Measurements from ENCODE around the gene TMPRSS2.

The TMPRSS2 gene

DNA sequence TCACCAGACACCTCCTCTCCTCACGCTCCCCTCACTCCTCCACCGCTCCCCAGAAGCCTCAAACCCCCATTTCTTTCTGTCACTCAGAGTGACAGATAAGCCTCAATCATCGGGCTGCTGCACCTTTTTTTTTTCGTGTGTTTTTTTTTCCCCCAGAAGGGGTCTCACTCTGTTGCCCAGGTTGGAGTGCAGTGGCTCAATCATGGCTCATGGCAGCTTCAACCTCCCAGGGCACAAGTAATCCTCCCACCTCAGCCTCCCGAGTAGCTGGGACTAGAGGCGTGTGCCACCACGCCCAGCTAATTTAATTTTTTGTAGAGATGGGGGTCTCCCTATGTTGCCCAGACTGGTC is 1.2 kb upstream of the TMPRSS2 start:
- no peak for DNase-seq

DNA sequence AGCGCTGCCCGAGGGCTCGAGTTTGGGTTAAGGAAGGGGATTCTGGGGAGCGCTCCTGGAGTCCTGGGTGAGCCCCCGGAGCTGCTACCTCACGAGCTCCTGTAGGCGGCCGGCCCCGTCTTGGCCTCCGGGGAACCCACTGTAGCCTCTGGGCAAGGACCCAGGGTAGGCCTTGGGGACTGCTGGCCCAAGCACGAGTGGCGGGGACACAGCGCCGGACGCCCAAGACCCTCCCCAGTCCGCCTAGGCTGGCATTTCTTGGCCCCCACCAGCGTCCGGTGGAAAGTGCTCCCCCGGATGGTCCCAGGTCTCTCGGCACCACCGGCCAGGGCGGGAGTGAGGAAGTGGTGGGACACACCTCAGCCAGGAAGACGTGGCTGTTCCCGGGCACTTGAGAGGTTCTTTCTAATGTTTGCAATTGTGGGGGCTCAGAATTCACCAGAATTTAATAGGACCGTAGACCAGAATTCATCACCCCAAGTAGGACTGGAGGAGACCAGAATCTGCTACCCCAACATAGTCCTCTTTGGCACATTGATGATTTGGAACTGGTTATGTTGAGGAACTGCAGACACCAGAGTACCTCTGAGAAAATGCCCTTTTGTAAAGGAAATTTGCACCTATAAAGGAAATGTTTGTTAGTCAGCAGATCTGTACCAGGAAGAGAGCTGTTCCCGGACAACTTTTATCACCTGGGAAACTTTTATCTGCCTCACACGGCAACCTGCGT is 622 bp upstream of the TMPRSS2 start:
- no peak for DNase-seq

DNA sequence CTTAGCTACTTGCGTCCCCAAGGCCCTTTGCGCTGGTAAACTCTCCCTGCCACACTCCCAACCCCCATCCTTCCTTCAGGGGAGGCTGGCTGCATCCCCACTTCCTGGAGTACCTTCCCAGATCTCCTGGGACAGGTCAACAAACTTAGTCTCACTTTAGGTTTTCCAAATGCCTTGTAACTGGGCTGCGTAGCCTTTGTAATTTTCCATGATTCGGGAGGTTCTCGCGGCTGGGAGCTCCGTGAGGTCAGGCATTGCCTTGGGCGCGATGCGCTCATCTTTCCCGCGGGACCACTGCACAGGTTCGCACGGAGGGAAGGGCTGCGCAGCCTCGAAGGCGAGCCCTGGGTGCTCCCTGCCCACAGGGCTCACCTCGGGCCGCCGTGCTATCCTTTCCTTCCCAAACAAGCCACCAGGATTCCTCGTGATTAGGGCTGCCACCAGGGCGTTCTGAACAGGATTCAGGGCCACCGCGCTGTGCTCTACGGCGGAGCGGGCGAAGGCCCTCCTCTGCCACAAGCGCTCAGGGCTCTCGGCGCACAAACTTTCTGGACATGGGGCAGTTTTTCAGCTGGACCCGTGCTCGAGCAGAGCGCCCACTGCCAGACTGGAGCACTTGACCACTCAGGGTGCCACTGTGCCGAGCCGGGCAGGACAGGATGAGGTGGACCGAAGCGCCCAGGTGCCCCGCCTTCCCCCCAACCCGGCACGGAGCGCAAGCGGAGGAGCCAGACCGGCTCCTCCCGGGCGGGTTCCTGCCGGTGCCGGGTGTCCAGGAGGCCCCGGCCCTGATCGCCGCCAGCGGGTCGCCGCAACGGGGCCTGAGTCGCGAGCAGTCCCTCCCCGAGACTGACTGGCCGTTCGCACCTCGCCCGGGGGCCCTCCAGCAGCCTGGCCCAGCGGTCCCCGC is 1.1 kb downstream of the TMPRSS2 start:
- DNase-seq, result no peak

DNA sequence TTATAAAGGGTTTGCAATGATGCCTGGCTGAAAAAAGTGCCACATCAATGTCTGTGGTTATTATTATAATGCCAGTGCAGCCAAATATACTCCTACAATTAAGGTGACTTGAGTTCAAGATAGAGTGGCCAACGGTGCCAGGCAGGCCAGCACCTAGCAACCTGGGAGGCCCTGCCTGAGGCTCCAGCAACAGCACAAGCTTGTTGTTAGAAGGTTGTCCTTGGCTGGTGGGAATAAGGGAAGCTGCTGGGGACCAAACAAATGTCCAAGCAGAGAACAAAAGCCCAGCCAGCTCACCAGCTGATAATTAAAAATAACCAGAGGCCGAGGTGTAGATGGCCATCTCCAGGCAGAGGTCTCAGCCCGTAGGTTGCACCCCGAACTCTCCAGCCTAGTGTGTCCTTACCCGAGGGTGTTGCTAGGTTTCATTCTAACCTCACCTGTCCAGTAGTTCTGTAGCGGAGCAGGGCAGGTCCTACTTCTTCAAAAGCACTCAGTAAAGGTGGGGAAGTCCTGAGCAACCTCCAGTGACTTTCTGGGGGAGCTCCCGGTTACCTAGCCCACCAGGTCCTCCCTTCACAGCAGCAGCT is 1.9 kb downstream of the TMPRSS2 start:
- no peak for DNase-seq

DNA sequence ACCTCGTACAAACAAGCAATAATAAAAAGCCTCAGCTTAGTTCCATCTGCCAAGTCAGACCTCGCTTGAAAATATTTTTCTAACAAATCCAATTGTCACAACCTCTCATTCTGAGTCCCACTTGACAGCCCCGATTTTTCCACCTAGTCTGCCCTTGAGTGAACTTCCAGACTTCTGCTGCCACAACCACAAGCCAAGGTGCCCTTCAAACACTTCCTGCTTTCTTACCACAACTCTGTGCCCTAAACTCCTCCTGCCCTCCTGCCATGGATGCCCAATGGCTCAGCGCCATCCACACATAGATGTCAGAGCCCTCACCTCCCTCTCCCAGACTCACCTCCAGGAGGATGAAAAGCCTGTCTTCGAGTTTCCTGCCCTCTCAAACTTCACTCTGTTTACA is 3.9 kb downstream of the TMPRSS2 start:
- no peak for DNase-seq

DNA sequence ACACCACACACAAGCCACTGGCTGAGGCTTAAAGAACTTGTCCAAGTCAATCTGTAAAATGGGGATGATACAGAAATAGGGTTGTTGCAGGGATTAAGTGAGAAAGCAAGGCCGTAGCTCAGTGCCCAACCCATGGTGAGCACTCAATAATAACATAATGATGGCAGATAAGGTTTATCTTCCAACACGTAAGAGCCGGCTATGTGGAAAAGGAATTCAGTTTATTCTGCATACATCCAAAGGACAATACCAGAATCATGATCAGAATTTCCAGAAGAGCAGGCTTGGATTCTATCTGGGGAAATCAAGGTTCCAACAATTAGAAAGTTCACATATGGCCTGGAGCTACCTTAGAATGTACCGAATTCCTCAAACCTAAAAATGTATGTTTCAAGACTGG is 4.6 kb downstream of the TMPRSS2 start:
- no peak for DNase-seq

DNA sequence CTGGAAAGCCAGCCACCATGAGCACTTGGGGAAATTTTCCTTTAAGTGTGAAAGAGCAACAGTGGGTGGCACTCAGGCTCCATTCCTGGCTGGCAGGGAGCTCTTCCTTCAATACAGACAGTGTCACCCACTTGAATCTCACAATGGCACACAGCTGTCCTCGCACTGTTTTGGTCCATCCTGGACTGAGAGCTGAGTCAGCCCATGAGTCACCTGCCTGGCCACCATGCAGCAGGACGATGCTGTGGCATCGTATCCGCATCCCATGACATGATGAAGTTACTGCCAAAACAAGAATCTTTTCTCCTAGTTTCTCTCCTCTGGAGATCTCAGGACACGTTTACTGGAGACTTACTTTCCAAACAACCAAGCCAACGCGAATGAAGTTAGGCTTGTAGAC is 6.0 kb downstream of the TMPRSS2 start:
- no peak for DNase-seq

DNA sequence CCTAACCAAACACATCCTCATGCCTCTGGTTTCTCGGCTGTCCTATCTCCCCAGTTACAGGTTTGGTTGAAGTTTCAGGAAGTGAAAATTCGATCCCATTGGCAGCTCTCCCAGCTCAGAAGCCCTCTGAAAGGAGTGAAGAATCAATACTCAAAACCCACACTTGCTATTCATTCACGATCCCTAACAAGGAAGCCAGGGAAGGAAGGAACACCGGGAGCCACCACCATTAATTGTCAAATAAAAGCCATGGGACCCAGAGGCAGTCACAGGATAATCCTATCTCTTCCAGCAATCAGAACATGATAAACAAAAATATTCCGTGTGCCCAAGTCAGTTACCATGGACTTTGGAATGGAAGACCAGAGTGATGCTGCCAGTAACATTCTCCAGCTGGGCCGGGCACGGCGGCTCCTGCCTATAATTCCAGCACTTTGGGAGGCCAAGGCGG is 7.0 kb downstream of the TMPRSS2 start:
- DNase-seq, result no peak

DNA sequence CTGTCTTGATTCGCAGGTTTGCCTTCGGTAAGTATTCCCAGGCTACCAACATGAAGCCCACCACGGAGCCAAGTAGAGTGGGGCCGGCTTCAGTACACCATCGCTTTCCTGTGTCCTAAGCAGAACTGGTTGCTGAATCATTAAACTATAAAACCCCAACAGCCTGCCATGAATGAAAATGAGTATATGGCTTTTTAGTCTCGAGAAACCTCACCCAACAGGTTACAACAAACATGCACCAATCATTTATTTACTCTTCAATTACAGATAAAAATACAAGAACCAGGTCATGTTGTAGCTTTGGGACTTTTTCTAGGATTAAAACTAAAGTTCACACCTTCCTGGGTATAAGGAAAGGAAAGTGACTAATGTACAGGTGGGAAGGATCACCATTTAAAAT is 7.6 kb downstream of the TMPRSS2 start:
- DNase-seq, result no peak

DNA sequence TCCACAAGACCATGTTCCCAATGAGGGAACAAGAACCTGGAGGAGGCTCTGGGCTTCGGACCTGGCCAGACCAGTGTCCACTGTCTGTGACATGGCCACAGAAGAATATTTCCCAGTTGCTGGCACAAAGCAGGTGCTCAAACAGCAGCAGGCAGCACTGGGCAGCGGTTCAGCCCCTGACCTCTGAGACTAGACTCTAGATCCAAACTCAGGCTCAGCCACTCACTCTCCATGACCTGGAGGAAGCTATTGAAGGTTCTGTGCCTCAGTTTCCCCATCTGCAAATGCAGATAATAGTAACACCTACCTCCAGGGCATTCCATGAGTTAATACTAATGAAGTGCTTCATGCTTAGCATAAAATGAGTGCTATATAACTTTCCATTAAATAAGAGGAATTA is 8.0 kb downstream of the TMPRSS2 start:
- DNase-seq, result no peak

DNA sequence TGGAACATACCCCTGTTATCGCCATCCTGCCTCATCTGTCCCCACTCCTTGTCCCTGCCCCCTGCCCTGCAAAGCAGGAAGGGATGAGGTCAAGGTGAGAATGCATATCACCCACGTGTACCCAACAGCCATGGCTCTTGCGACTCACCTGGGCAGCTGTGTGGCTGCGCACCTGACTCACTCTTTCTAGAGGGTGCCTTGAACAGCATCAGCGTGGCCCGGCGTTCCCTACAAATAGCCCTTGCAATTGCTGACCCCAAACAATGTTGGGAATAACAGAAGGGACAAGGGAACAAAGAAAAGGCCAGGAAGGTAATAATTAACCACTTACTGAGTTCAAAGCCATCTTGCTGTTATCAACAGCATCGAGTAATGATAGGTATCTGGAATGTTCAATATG is 10.2 kb downstream of the TMPRSS2 start:
- DNase-seq, result no peak

DNA sequence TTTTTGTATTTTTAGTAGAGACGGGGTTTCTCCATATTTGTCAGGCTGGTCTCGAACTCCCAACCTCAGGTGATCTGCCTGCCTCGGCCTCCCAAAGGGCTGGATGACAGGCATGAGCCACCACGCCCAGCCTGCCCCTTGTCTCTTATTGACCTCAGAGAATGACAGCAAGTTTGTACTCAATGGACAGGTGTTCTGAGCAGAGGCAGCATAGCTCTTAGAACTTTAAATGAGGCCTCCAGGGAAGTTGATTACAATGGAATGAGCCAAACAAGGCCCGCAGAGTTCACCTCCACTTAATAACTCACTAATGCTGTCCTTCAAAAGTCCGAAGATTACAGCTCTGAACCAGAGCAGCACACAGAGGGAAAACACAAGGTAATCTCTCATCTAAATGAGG is 10.9 kb downstream of the TMPRSS2 start:
- no peak for DNase-seq

DNA sequence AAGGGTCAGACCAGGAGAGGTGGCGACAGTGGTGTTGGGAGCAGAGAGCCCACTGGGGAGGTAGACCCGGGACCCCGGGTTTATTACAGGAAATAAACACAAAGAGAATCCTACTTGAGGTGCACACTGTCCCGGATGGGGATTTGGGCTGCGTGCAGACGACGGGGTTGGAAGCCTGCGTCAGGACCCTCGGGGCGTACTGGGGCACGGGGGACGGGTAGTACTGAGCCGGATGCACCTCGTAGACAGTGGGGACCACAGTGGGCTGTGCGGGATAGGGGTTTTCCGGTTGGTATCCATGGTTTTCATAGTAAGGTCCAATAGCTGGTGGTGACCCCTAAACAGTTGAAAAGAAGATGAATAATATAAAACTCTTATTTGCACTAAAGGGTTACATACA is 13.7 kb downstream of the TMPRSS2 start:
- no peak for DNase-seq

DNA sequence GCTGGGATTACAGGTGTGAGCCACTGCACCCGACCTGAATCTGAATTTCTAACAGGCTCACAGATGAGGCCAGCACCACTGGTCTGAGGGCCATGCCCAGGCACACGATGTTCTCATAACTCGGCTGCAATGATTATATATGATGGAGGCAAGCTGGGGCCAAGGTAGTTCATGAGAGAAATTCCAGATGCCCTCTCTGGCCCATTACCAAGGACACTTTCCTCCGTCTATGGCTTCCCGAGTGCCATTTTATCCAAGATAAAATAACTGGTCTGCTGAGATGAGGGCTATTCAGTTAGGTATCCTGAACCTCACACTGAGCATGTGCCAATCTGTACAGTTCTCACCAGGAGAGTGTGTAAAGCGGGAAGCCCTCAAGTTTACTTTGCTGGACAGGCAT is 16.5 kb downstream of the TMPRSS2 start:
- DNase-seq, result no peak

DNA sequence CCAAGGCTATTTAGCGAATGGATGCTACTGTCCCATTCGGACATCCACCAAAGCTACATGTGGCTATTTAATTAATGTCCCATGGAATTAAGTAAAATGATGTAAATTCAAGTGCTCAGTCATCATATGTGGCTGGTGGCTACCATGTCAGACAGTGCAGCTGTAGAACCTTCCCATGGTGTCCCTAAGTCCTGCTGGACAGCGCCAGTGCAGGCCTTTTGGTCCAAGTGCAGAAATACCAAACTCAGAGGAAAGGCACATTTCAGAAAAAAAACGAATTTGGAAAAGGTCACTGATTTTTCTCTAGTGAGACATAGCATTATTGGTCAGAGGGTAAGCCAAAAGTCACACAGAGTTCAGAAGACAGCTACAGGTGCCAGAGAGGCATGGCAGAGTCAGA is 17.6 kb downstream of the TMPRSS2 start:
- DNase-seq, result no peak

DNA sequence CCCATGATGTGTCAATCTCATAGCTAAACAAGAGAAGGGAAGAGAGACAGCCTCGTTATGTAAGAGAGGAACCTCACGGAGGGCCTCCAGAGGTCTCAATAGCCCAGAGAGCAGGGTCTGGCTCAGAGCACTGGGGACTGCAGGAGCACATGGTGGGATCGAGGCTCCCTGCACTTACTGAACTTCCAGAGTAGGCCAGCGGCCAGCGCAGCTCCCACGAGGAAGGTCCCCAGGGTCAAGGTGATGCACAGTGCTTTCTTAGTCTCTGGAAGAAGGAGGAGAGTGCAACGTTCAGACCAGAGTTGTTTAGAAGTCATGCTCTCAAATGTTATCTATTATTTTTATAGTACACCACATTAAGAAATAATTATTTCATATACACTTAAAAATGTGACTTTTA is 18.6 kb downstream of the TMPRSS2 start:
- no peak for DNase-seq

DNA sequence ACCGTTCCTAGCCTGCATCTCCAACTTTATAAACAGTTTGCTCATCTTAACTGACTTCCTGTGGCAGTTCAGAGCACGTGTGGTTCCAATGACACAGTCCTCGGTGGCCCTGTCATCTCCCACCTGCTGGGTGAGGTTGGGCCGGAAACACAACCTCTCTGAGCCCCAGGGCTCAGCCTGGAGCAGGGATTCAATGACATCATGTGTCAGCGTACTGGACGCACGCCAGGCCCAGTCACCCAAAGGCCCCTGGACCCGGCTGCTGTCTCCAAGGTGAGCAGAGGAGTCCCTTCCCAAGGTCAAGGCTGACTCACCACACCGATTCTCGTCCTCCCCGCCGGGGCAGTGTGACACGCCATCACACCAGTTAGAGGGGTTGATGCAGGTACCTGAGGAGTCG is 19.9 kb downstream of the TMPRSS2 start:
- DNase-seq, result no peak

DNA sequence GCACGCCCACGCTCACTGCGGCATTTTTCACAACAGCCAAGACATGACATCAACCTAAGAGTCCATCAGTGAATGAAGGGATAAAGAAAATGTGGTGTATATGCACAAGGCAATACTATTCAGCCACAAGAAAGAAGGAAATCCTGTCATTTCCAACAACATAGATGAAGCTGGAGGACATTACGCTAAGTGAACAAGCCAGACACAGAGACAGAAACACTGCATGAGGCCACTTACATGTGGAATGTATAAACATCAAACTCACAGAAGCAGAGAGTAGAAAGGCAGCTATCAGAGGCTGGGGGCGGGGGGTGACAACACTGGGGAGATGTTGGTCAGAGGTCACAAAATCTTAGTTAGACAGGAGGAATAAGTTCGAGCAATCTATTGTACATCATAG is 20.9 kb downstream of the TMPRSS2 start:
- DNase-seq, result no peak

DNA sequence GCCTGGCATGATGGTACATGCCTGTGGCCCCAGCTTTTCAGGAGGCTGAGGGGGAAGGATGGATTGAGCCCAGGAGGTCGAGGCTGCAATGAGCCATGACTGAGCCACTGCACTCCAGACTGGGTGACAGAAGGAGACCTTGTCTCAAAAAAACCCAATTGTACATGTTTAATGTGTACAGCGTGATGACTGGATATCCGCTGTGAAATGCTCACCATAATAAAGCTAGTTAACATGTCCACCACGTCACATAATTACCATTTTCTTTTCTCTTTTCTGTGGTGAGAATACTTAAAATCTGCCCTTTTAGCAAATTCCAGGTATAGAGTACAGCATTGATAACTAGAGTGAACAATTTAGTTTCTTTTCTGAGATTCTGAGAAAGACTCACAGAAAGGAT is 24.0 kb downstream of the TMPRSS2 start:
- DNase-seq, result no peak

DNA sequence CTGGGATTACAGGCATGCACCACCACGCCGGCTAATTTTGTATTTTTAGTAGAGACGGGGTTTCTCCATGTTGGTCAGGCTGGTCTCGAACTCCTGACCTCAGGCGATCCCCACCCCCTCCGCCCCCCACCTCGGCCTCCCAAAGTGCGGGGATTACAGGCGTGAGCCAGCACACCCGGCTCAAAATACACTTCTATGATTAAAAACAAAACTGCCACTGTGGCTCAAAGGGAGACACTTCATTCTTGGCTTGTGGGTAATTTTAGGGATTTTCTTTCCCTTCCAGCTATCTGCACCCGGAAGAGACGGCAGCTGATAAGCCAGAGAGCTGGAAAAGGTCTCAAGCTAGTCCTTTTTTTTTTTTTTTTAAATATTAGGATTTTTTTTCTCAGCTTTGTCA is 24.5 kb downstream of the TMPRSS2 start:
- DNase-seq, result no peak

DNA sequence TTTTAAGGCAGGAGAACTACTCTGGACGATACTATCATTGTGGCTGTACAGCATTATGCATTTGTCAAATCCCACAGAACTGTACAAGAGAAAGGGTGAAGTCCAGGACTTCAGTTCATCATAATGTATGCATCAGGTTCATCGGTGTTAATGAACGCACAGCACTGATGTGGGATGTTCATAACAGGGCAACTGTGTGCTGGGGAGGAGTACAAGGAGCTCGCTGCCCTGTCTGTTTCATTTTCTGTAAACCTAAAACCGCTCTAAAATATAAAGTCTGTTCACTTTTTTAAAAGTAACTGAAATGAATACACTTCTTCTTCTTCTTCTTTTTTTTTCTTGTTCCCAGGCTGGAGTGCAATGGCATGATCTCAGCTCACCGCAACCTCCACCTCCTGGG is 25.0 kb downstream of the TMPRSS2 start:
- DNase-seq, result no peak

DNA sequence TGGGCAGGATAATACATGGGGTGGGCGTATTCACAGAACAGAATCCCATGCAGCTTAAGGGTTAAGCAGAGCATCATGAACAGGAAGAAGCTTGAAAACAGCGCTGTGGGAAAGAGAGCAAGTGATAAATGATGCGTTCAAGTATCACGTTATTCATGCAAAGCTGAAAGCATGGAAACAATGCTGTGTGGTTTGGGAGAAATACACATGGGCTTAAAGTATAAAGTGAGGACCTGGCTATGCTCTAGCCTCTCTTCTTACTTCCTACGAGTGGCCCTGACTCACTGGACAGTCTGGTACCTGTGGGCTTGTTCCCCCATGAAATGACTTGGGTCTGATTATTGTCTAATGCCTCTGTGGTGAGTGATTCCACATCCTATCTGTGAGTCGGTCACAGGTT is 25.7 kb downstream of the TMPRSS2 start:
- DNase-seq, result no peak

DNA sequence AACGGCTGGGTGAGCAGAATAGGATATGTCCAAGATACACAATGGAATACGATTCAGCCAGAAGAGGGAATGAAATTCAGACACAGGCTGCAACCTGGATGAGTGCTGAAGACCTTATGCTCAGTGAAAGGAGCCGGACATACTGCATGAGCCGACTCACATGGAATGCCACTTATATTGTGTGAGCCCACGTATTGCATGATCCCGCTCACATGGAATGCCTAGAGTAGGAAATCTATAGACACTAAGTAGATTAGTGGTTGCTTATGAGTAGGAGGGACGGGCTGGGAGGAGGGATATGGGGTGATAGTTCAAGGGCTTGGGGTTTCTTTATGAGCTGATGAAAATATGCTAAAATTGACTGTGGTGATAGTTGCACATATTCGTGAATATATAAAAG is 26.8 kb downstream of the TMPRSS2 start:
- DNase-seq, result no peak

DNA sequence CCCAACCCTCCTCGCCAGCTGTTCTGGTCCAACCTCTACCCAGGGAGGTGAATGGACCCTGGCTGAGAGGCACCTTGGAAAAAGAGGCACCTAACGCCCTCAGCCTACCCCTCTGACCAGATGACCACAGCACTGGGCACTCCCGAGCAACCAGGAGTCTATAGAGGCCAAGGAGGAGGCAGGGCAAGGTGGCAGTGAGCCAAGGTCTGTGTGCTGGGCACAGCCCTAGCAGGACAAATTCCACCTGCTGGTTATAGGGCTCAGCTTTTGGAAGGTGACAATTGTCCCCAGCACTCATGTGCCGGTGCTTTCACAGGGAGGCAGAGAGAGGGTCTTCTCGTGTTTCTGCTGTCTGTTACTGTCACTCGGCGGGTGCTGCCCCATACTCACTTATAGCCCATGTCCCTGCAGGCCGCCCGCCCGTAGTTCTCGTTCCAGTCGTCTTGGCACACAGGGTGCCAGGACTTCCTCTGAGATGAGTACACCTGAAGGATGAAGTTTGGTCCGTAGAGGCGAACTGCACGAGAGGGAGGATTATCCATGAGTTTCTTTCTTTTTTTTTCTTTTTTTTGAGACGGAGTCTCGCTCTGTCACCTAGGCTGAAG is 27.8 kb downstream of the TMPRSS2 start:
- DNase-seq, result no peak
